Ascending aorta (tissue), 2 donors: Measurements from ENCODE around the gene VTA1. TPM values are rescaled to one million over a fixed set of nuclear protein-coding genes. Genes with fewer than 3 reads are reported as not detected.
"Not testable (repeated sequence)": the region's sequence is repeated elsewhere in the genome, so short reads cannot be mapped to it uniquely, and the experiment has no call there.

Experiments used
- DNase-seq, 2 donors: peaks; one replicate each; pipeline ENCODE4 v3.0.0-alpha.2; 2019; ENCODE audit warnings: low spot score in 2 of 2
- H3K27ac ChIP-seq, 2 donors: fragments of 200-600 bp; sonication (generic); one replicate each; pipeline ENCODE4 v1.5.1; 2016 to 2017; ENCODE audit warnings: mild to moderate bottlenecking in 1 of 2
- H3K27me3 ChIP-seq: fragments of 200-600 bp; sonication (generic); one replicate; pipeline ENCODE4 v1.5.1; 2017
- H3K36me3 ChIP-seq, 2 donors: fragments of 200-600 bp; sonication (generic); one replicate each; pipeline ENCODE4 v1.5.1; 2016
- H3K4me1 ChIP-seq, 2 donors: fragments of 200-600 bp; sonication (generic); one replicate each; pipeline ENCODE4 v1.5.1; 2016 to 2017; ENCODE audit warnings: mild to moderate bottlenecking in 1 of 2
- H3K4me3 ChIP-seq, 2 donors: fragments of 200-600 bp; sonication (generic); one replicate each; pipeline ENCODE4 v1.5.1; 2016 to 2017; ENCODE audit warnings: mild to moderate bottlenecking in 1 of 2
- H3K9me3 ChIP-seq, 2 donors: fragments of 200-600 bp; sonication (generic); one replicate each; pipeline ENCODE4 v1.5.1; 2016
- intact Hi-C: fragments of 100-400 bp; cut with DNase I; formaldehyde crosslinking; loops from one replicate; pipeline ENCODE4 v1.15.1; 2023
- total RNA-seq: library from RNA; depleted of rRNA; stranded (reverse); fragments of >200 nt; gene quantifications from one replicate; pipeline ENCODE4 v1.1.0, GENCODE V29; 2016
- TF ChIP-seq, protein P1 (sequence below), 3 experiments: fragments of 200-600 bp in 2 of 3; fragments of 450-650 bp in 1 of 3; sonication (generic) in 2 of 3; IDR thresholded peaks; one replicate each; pipeline ENCODE4 v1.5.1; 2016 to 2019; ENCODE audit warnings: antibody characterized with exemption in 3 of 3, mild to moderate bottlenecking in 1 of 3, moderate library complexity in 1 of 3

VTA1 gene
- total RNA-seq, 1 donor from 2014 or later, result 21.3 TPM

DNA sequence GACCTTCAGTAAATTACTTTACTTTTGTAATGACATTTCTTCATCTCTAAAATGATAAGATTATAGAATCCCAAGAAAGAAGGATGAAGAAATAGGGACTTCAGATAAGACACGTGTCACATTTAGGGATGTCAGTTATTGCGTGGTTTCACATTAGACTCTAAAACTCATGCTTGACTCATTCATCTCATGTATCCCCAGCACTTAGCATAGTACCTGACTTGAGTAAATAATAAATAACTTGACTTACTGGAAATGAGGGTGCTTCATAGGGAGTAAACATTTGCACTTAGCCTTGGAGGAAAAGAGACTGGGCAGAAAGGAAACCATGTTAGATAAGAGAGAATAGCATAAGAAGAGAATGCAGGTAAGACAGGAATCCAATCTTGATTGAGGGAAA lies 37.2 kb downstream of the VTA1 start:
- Histone ChIP-seq H3K27ac (no peak overlapping the region), H3K27me3 (no peaks in the 10 kb centered on the region), H3K36me3 (peaks cover 0 to 9% of the 10 kb centered on the region in 2 donors), H3K4me3 (no peak overlapping the region), H3K9me3 (no peaks in the 10 kb centered on the region), H3K4me1 (no peaks in the 10 kb centered on the region)
- TF ChIP-seq, protein P1, sequence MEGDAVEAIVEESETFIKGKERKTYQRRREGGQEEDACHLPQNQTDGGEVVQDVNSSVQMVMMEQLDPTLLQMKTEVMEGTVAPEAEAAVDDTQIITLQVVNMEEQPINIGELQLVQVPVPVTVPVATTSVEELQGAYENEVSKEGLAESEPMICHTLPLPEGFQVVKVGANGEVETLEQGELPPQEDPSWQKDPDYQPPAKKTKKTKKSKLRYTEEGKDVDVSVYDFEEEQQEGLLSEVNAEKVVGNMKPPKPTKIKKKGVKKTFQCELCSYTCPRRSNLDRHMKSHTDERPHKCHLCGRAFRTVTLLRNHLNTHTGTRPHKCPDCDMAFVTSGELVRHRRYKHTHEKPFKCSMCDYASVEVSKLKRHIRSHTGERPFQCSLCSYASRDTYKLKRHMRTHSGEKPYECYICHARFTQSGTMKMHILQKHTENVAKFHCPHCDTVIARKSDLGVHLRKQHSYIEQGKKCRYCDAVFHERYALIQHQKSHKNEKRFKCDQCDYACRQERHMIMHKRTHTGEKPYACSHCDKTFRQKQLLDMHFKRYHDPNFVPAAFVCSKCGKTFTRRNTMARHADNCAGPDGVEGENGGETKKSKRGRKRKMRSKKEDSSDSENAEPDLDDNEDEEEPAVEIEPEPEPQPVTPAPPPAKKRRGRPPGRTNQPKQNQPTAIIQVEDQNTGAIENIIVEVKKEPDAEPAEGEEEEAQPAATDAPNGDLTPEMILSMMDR (IDR thresholded peaks at IDR 0.05), result no peak
- no peak for DNase-seq
- intact Hi-C loops, result no loop called here

DNA sequence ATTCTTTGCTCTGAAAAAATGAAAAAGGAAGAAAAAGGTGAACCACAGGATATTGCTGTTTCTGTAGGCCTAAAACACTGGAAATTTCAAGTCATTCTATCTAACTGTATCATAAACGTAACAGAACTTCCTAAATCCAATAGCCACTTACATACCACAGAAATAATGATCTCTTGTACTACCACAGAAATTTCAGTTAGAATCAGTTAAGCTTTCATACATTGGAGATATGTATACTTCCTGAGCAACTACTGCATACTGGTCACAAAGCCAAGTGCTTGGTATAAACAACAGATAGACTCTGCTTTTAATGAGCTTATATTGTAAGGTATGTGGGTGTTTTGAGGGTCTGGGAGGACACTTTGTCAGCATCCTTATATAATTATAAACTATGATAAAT lies 38.6 kb downstream of the VTA1 start:
- no peak for DNase-seq
- intact Hi-C loops, result no loop called here
- Histone ChIP-seq H3K27ac (no peak overlapping the region), H3K4me1 (no peaks in the 10 kb centered on the region), H3K27me3 (no peaks in the 10 kb centered on the region), H3K36me3 (peaks cover 0 to 17% of the 10 kb centered on the region in 2 donors), H3K4me3 (no peak overlapping the region), H3K9me3 (no peaks in the 10 kb centered on the region)
- TF ChIP-seq, protein P1 (IDR thresholded peaks at IDR 0.05), result no peak

DNA sequence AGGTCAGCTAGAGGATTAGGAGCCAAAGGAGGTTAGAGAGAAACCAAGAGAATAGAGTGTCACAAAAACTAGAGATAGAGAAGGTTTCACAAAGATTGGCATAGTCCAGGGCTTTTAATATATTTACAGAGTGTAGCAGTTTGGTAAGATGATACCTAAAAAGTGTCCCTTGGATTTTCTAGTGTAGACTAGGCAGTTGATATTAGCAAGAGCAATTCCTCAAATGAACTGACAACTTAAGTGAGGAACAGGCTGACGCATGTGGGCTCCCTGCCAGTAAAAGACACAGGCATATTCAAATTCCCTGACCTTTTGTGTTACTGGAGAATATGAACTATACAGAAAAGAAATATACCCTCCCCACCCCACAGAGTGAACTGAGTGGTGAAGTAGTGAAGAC lies 40.1 kb downstream of the VTA1 start:
- TF ChIP-seq, protein P1 (IDR thresholded peaks at IDR 0.05), result no peak
- no peaks in the 10 kb centered on the region for H3K4me1 ChIP-seq
- peaks cover 0 to 15% of the 10 kb centered on the region in 2 donors for H3K36me3 ChIP-seq
- no peaks in the 10 kb centered on the region for H3K9me3 ChIP-seq
- intact Hi-C loops, result no loop called here
- H3K27ac ChIP-seq, result no peak overlapping the region
- H3K4me3 ChIP-seq, result no peak overlapping the region
- DNase-seq, result no peak
- H3K27me3 ChIP-seq, result no peaks in the 10 kb centered on the region

DNA sequence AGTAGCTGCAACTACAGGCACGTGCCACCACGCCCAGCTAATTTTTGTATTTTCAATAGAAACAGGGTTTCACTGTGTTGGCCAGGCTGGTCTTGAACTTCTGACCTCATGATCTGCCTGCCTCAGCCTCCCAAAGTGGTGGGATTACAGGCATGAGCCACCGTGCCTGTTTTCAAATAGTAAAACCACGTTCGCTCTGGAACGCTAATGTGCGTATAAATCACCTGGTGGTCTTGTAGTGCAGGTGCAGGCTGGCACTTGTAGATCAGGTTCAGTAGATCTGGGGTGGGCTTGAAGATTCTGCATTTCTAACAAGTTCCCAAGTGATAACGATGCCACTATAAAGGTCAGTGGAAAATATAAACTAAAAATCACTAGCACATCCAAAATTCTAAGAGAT lies 41.3 kb downstream of the VTA1 start:
- intact Hi-C loops, H3K27me3 ChIP-seq, DNase-seq, H3K27ac ChIP-seq, H3K9me3 ChIP-seq, H3K4me3 ChIP-seq, H3K4me1 ChIP-seq: not testable (repeated sequence)
- peaks cover 0 to 13% of the 10 kb centered on the region in 2 donors for H3K36me3 ChIP-seq

DNA sequence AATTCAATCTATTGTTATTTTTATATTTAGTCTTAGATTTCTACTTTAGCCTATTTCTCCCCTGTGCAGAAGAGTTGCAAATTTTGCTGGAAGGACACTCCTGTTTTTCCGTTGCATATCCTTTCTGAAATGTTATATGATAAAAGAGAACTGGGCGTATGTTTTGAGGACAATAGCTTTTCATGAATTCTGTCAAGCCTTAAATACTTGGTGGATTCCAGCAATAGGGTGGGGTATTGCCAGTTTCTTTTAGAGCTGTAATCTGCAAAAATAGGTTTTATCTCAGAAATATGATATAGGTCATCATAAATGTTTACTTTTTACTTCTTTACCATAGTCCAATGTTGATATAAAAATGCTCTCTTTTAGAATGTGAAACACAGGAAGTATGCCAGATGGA lies 42.0 kb downstream of the VTA1 start:
- intact Hi-C loops, result no loop called here

DNA sequence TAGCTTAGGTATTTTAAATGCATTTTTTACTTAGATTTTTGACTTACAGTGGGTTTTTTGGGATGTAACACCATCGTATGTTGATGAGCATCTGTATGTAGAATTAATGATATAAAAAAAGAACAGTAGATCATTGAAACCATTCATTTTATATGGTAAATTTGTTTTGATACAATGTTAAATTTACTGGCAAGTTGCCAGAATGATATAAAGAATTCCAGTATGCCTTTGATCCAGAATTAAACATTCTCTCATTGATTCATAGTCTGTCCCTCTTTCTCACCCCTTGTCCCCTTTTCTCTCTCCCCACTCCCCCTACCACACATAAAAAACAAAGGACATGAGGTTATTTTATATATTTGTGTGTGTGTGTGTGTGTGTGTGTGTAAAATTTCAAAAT lies 45.3 kb downstream of the VTA1 start:
- TF ChIP-seq, protein P1 (IDR thresholded peaks at IDR 0.05), result no peak
- no peaks in the 10 kb centered on the region for H3K4me1 ChIP-seq
- no peak for DNase-seq

More for the DNA sequence above, 42.0 kb downstream of the VTA1 start:
- Histone ChIP-seq H3K9me3 (no peaks in the 10 kb centered on the region), H3K4me3 (no peak overlapping the region), H3K36me3 (peaks cover 0 to 13% of the 10 kb centered on the region in 2 donors), H3K27ac (no peak overlapping the region), H3K4me1 (no peaks in the 10 kb centered on the region), H3K27me3 (no peaks in the 10 kb centered on the region)
- TF ChIP-seq, protein P1 (IDR thresholded peaks at IDR 0.05), result no peak
- DNase-seq, result no peak

More for the DNA sequence above, 45.3 kb downstream of the VTA1 start:
- H3K36me3 ChIP-seq, result peaks cover 0 to 13% of the 10 kb centered on the region in 2 donors
- no peak overlapping the region for H3K4me3 ChIP-seq
- H3K27ac ChIP-seq, result no peak overlapping the region
- H3K27me3 ChIP-seq, result no peaks in the 10 kb centered on the region
- intact Hi-C loops, result no loop called here
- H3K9me3 ChIP-seq, result no peaks in the 10 kb centered on the region
